GM18520 (cell line): ENCODE measurements around the gene LCT.

Source experiments
- ATAC-seq: cut with Tn5 transposase; IDR thresholded peaks from one replicate; pipeline ENCODE4 v1.9.1; 2021; ENCODE audit not compliant: unreplicated experiment

LCT gene

GRCh38 chr2:135744760-135745314, 92.1 kb downstream of the LCT start:
- ATAC-seq: no peak

DNA sequence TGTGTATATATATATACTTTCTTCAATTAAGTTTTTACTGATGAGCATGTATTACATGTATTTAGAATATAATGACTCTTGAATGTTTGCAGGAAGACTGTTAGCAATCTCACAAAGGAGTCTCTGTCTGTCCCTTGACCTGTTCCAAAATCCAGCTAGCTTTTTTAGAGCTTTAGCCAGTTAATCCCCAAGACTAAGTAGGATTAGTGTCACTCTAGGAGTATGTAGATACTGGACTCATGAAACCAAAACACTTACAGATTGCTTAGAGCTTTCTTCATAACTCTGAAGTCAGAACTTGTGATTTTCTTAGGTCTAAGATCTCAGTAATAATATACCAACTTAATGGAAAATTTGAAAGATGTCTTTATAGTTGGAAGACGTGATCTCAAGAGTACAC, 93.1 kb downstream of the LCT start:
- ATAC-seq: no peak

DNA sequence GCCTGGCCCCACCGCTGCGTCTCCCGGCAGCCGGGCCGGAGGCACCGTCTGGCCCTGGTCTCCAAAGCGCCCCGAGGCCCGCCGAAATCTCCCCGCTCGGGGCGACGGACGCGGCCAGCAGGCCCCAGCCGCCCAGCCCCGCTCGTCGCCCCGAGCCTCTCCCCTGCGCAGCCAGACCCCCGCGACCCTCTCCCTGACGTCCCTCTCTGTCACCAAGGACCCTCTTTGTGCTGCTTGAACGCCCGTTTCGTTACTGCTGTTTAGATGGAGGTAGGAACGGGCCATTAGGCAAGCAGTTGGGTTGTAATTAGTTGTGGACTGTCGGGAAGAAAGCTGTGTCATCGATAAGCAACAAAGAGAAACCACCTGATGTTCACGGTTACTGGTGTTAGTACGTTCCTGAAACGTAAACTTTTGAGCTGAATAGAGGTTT, 94.6 kb downstream of the LCT start:
- ATAC-seq: no peak

DNA sequence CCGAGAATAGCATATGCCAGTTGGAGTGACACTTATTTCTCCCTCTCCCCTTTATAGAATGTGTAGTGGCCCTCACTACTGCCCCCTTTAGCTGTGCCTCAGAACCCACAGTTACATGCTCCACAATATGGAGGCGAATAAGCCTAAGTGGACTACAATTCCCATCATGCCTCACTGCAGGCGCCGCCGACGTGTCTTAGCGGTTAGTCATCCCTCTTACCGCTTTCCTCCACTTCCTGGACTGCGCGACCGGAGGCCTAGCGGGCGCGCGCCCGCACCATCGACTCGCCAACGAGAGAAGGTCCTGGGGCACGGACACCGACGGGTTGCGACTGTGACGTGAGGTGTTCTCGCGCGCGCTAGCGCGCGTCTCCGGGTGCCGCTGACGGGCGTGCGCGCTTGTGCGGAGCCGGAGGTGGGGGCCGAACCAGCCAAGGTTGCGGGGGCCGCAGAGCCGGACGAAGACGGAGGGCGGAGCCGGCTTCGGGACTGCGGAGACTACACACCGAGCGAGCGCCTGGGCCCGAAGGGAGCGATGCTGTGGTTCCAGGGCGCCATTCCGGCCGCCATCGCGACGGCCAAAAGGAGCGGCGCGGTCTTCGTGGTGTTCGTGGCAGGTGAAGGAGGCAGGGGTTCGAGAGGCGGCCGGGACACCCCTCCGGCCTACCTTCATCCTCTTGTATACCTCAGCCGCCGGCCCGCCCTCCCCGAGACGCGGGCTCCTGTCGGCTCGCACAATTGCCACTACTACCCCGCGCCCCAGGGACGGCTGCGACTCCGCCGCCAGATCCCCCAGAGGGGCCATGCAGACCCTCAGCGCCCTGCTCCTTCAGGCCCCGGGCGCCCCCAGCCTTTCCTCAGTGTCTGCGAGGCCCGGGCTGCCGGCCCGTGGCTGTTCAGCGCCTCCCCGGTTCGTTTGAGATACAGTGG, 95.3 kb downstream of the LCT start, which contains the start of gene UBXN4:
TSS of gene UBXN4 (plus strand) at position 461 of the 930 bp plus-strand sequence. CDS start at position 536, 75 bp downstream.
- ATAC-seq: peak; percentile 91

DNA sequence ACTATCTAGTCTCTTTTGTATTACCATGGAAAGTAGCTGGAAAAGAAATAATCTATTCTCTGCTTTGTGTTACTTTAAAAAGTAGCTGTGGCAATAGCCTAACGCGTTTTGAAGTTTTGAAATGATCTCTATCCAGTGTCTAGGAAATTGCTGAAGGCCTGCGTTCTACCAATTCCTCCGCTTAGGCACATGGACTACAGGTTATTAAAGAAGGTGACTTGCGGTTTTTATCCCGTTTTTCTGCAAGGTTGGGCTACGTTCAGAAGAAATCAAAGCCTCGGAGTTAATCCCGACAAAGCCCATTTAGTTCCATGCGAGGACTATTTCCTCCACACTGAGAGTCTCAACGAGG, 96.0 kb downstream of the LCT start:
- no peak for ATAC-seq

DNA sequence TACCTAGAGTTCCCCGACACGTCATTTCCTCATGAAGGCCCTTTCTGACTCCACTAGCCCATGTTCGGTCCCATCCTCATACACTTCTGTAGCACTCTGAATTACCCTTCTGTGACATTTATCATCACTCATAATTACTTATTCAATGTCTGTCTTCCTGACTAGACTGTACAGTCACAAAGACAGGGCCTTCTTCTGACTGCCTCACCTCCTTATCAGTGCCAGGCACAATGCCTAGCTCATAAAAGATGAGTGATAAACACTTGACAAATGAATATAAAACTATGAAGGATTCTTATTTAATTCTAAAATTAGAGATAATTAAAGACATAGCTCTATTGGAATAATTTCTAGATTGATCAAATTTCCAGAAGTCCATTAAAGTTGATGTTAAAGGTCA, 96.8 kb downstream of the LCT start:
- ATAC-seq: no peak
